MM.1S (cell line): Measurements from ENCODE around the gene PDGFA.

Source experiments
- DNase-seq: peaks from one replicate; pipeline ENCODE4 v3.0.0-alpha.2; 2015
- H2AFZ ChIP-seq: fragments of 300-600 bp; sonication (generic); 2 replicates; pipeline ENCODE4 v1.6.0; 2016; ENCODE audit warnings: antibody characterized with exemption, low read length
- H3F3A ChIP-seq: fragments of 300-600 bp; sonication (generic); 2 replicates; pipeline ENCODE4 v1.6.1; 2016; ENCODE audit warnings: mild to moderate bottlenecking, antibody characterized with exemption, low read length, moderate library complexity, mixed read lengths; ENCODE audit not compliant: insufficient read depth
- H3K27ac ChIP-seq: fragments of 300-600 bp; sonication (generic); 2 replicates; pipeline ENCODE4 v1.5.1; 2016; ENCODE audit warnings: mild to moderate bottlenecking, low read length
- H3K27me3 ChIP-seq: fragments of 300-600 bp; sonication (generic); replicated peaks from 2 replicates; pipeline ENCODE4 v1.6.0; 2016; ENCODE audit warnings: low read length; ENCODE audit not compliant: insufficient read depth
- H3K36me3 ChIP-seq: fragments of 300-600 bp; sonication (generic); replicated peaks from 2 replicates; pipeline ENCODE4 v1.6.1; 2016; ENCODE audit warnings: mild to moderate bottlenecking, low read length, mixed read lengths; ENCODE audit not compliant: insufficient read depth
- H3K4me1 ChIP-seq: fragments of 300-600 bp; sonication (generic); 2 replicates; pipeline ENCODE4 v1.6.1; 2016; ENCODE audit warnings: low read length, mixed read lengths
- H3K4me2 ChIP-seq: fragments of 300-600 bp; sonication (generic); 2 replicates; pipeline ENCODE4 v1.6.0; 2016; ENCODE audit warnings: low read depth, low read length
- H3K4me3 ChIP-seq: fragments of 300-600 bp; sonication (generic); 2 replicates; pipeline ENCODE4 v1.5.1; 2016; ENCODE audit warnings: low read length, mixed read lengths
- H3K79me2 ChIP-seq: fragments of 300-600 bp; sonication (generic); 2 replicates; pipeline ENCODE4 v1.6.1; 2016; ENCODE audit warnings: mixed run types, low read length, mixed read lengths
- H3K9ac ChIP-seq: fragments of 300-600 bp; sonication (generic); 2 replicates; pipeline ENCODE4 v1.6.1; 2016; ENCODE audit warnings: low read length, mixed read lengths
- H3K9me2 ChIP-seq: fragments of 300-600 bp; sonication (generic); replicated peaks from 2 replicates; pipeline ENCODE4 v1.6.1; 2016; ENCODE audit warnings: mild to moderate bottlenecking, low read length, mixed read lengths; ENCODE audit not compliant: insufficient read depth
- H3K9me3 ChIP-seq: fragments of 300-600 bp; sonication (generic); replicated peaks from 2 replicates; pipeline ENCODE4 v1.6.1; 2016; ENCODE audit warnings: mild to moderate bottlenecking, low read length, mixed read lengths; ENCODE audit not compliant: insufficient read depth
- H4K20me1 ChIP-seq: fragments of 300-600 bp; sonication (generic); 2 replicates; pipeline ENCODE4 v1.6.1; 2016; ENCODE audit warnings: mild to moderate bottlenecking, low read length, moderate library complexity, mixed read lengths; ENCODE audit not compliant: insufficient read depth
- EZH2 ChIP-seq: fragments of 300-600 bp; sonication (generic); optimal IDR thresholded peaks from 2 replicates; pipeline ENCODE3; 2017; ENCODE audit warnings: low read depth, mild to moderate bottlenecking, antibody characterized with exemption, low read length, mixed read lengths
- EZH2phosphoT487 ChIP-seq: fragments of 300-600 bp; sonication (generic); IDR thresholded peaks from 2 replicates; pipeline ENCODE4 v1.6.1; 2018; ENCODE audit warnings: antibody characterized with exemption, low read length
- TF ChIP-seq, protein P1 (sequence below): fragments of 300-600 bp; sonication (generic); IDR thresholded peaks from 2 replicates; pipeline ENCODE4 v1.5.1; 2016; ENCODE audit warnings: antibody characterized with exemption, low read length, mixed read lengths

Gene PDGFA

DNA sequence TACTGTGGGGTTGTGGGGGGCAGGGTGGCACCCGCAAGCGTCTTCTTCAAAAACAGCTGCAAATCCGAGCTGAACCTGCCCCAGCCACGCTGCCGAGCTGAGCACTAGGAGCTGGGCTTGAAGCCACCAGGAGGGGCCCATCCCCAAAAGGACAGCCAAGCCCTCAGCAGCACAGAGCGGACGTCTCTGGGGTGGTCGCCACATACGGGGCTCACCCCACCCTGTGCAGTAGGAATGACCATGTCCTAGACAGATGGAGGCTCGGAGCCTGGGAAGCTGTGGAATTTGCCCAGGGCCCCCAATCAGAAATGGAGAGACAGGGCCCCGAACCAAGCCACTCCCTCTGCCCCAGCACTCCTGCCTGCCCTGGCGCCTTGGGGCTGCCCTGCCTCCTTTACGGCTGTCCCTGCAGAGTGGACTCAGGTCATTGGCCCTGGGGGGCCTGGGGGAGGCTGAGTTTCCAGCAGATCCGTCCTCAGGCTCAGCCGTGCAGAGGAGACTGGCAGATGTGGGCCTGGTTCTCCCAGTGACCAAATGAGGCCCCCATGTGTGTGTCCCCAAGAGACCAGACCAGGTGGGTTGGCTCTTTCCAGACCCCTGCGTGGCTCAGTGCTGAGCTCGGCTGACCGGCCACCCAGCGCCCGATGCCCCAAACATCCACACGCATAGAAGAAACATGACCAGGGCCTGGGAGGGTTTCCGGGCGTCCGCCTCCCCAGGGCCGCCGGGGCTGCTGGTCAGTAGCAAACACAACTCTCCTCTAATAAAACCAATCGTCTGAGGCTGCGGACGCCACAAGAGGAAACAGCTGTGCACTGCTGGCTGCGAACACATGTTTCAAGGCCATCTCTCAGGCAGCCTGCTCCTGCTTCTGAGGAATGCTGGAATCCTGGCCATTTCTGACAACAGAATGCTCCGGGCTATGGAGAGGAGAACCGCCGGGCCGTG, 54.9 kb downstream of the PDGFA start:
- no peaks in the 10 kb centered on the region for H3K36me3 ChIP-seq
- H3K4me2 ChIP-seq, result no peak overlapping the region
- H3K9me3 ChIP-seq, result no peaks in the 10 kb centered on the region
- H2AFZ ChIP-seq, result no peak overlapping the region
- no peaks in the 10 kb centered on the region for H3F3A ChIP-seq
- H3K9me2 ChIP-seq, result no peaks in the 10 kb centered on the region
- no peak for TF ChIP-seq EZH2
- TF ChIP-seq, protein P1, sequence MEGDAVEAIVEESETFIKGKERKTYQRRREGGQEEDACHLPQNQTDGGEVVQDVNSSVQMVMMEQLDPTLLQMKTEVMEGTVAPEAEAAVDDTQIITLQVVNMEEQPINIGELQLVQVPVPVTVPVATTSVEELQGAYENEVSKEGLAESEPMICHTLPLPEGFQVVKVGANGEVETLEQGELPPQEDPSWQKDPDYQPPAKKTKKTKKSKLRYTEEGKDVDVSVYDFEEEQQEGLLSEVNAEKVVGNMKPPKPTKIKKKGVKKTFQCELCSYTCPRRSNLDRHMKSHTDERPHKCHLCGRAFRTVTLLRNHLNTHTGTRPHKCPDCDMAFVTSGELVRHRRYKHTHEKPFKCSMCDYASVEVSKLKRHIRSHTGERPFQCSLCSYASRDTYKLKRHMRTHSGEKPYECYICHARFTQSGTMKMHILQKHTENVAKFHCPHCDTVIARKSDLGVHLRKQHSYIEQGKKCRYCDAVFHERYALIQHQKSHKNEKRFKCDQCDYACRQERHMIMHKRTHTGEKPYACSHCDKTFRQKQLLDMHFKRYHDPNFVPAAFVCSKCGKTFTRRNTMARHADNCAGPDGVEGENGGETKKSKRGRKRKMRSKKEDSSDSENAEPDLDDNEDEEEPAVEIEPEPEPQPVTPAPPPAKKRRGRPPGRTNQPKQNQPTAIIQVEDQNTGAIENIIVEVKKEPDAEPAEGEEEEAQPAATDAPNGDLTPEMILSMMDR, result no peak
- TF ChIP-seq EZH2phosphoT487, result no peak
- no peaks in the 10 kb centered on the region for H4K20me1 ChIP-seq
- H3K4me3 ChIP-seq, result no peak overlapping the region
- no peak for DNase-seq
- H3K9ac ChIP-seq, result no peak overlapping the region
- no peaks in the 10 kb centered on the region for H3K4me1 ChIP-seq
- no peaks in the 10 kb centered on the region for H3K79me2 ChIP-seq
- no peaks in the 10 kb centered on the region for H3K27me3 ChIP-seq
- no peak overlapping the region for H3K27ac ChIP-seq

- Histone ChIP-seq H4K20me1 (no peaks in the 10 kb centered on the region), H2AFZ (no peak overlapping the region), H3K4me3 (no peak overlapping the region), H3K9me3 (no peaks in the 10 kb centered on the region), H3K4me2 (no peak overlapping the region), H3F3A (no peaks in the 10 kb centered on the region), H3K4me1 (no peaks in the 10 kb centered on the region), H3K27ac (no peak overlapping the region), H3K9me2 (no peaks in the 10 kb centered on the region), H3K79me2 (no peaks in the 10 kb centered on the region), H3K9ac (no peak overlapping the region), H3K36me3 (no peaks in the 10 kb centered on the region), H3K27me3 (no peaks in the 10 kb centered on the region)
- no peak for DNase-seq
- TF ChIP-seq EZH2 (no peak), EZH2phosphoT487 (no peak)
- TF ChIP-seq, protein P1, result no peak
Observed at GRCh38 chr7:463817-464453, 55.7 kb downstream of the PDGFA start.

- Histone ChIP-seq H3K36me3 (no peaks in the 10 kb centered on the region), H3K4me1 (no peaks in the 10 kb centered on the region), H3F3A (no peaks in the 10 kb centered on the region), H2AFZ (no peak overlapping the region), H3K9me3 (no peaks in the 10 kb centered on the region), H3K4me3 (no peak overlapping the region), H3K27me3 (no peaks in the 10 kb centered on the region), H3K27ac (no peak overlapping the region), H3K9ac (no peak overlapping the region), H3K4me2 (no peak overlapping the region), H3K79me2 (no peaks in the 10 kb centered on the region), H4K20me1 (no peaks in the 10 kb centered on the region), H3K9me2 (no peaks in the 10 kb centered on the region)
- DNase-seq, result no peak
- TF ChIP-seq EZH2phosphoT487, result no peak
- TF ChIP-seq, protein P1, result no peak
- no peak for TF ChIP-seq EZH2
Observed at GRCh38 chr7:463362-463781, 56.3 kb downstream of the PDGFA start.
